ENCODE measurements around the gene NFE2L2.

GRCh38 chr2:177252808-177253531 lies 11.6 kb downstream of the NFE2L2 start:
- TF ChIP-seq CTCF (IDR thresholded peaks at IDR 0.05) (no peak), REST (IDR thresholded peaks at IDR 0.05; ENCODE audit: insufficient read depth in 1 of 2, low read depth in 2 of 2, low read length in 1 of 2) (no peak)

Measured in Panc1 (cell line).